CD4-positive, alpha-beta T cell (primary cell): ENCODE results near the gene MSL1. TPM values are rescaled to one million over a fixed set of nuclear protein-coding genes. Genes with fewer than 3 reads are reported as not detected.
A peak's percentile ranks its signal among the peaks of the same experiment; 100 is the strongest.

Experiments used
- ATAC-seq: fragments of 200-7000 bp; cut with Tn5 transposase; one replicate; pipeline ENCODE4 v1.10.0; 2022; ENCODE audit warnings: mild to moderate bottlenecking; ENCODE audit not compliant: poor library complexity
- CTCF ChIA-PET: fragments of 350-600 bp; sonication (Branson Sonifier 250); formaldehyde crosslinking; loops from one replicate; lab custom pipeline; 2021; ENCODE audit warnings: antibody characterized with exemption, inconsistent platforms; lab: Charles Lee
- POLR2A ChIA-PET: fragments of 350-600 bp; sonication (Branson Sonifier 250); formaldehyde crosslinking; loops from one replicate; lab custom pipeline; 2021; ENCODE audit warnings: antibody characterized with exemption, inconsistent platforms; lab: Charles Lee
- DNase-seq, 14 experiments: peaks; one replicate each; pipeline ENCODE4 v3.0.0-alpha.2; 2013 to 2020; ENCODE audit warnings: mixed read lengths in 2 of 14
- H3K27ac ChIP-seq, 2 donors: one replicate each; pipeline versions ENCODE4 v1.5.1 to v1.7.0; 2013; ENCODE audit warnings: low read length in 2 of 2, low read depth in 1 of 2, mild to moderate bottlenecking in 1 of 2
- H3K27me3 ChIP-seq, 2 experiments: 1 replicate in 1 of 2; 2 replicates in 1 of 2; pipeline versions ENCODE4 v1.6.1 to v1.7.0; 2013; ENCODE audit warnings: low read length in 2 of 2, control low read depth in 1 of 2, mild to moderate bottlenecking in 1 of 2, moderate library complexity in 1 of 2; ENCODE audit not compliant: insufficient read depth in 2 of 2, control insufficient read depth in 1 of 2
- H3K36me3 ChIP-seq: one replicate; pipeline ENCODE4 v1.6.1; 2013; ENCODE audit warnings: low read length, control low read depth; ENCODE audit not compliant: insufficient read depth
- H3K4me1 ChIP-seq: one replicate; pipeline ENCODE4 v1.6.1; 2013; ENCODE audit warnings: low read length, control low read depth; ENCODE audit not compliant: insufficient read depth
- H3K4me3 ChIP-seq: one replicate; pipeline ENCODE4 v1.5.1; 2013; ENCODE audit warnings: mild to moderate bottlenecking, low read length, moderate library complexity
- H3K9me3 ChIP-seq, 2 experiments: 1 replicate in 1 of 2; 2 replicates in 1 of 2; pipeline versions ENCODE4 v1.6.1 to v1.7.0; 2013; ENCODE audit warnings: low read length in 2 of 2, mild to moderate bottlenecking in 2 of 2, control low read depth in 1 of 2, moderate library complexity in 1 of 2; ENCODE audit not compliant: control insufficient read depth in 1 of 2, insufficient read depth in 1 of 2
- H3K27ac Mint-ChIP-seq: one replicate; pipeline ENCODE4 v1.8.0; 2020; ENCODE audit warnings: mixed read lengths
- H3K27me3 Mint-ChIP-seq: one replicate; pipeline ENCODE4 v1.8.0; 2021; ENCODE audit warnings: mixed read lengths
- H3K36me3 Mint-ChIP-seq: one replicate; pipeline ENCODE4 v1.8.0; 2021; ENCODE audit warnings: low read depth, mixed read lengths
- H3K4me1 Mint-ChIP-seq: one replicate; pipeline ENCODE4 v1.8.0; 2021; ENCODE audit warnings: low read depth, mixed read lengths
- H3K4me3 Mint-ChIP-seq: one replicate; pipeline ENCODE4 v1.8.0; 2020; ENCODE audit warnings: mild to moderate bottlenecking, mixed read lengths
- H3K9me3 Mint-ChIP-seq: one replicate; pipeline ENCODE4 v1.8.0; 2020; ENCODE audit warnings: mixed read lengths
- CTCF ChIP-seq: fragments of 200-600 bp; IDR thresholded peaks from one replicate; pipeline ENCODE4 v1.8.0; 2022; ENCODE audit warnings: antibody characterized with exemption, mild to moderate bottlenecking
- intact Hi-C, 2 experiments: fragments of 100-400 bp; cut with DNase I in 1 of 2; cut with micrococcal nuclease in 1 of 2; formaldehyde crosslinking; loops; one replicate each; pipeline versions ENCODE4 v1.15.1 to v1.9.0; 2023 to 2025; cut with DNase I, micrococcal nuclease
- total RNA-seq, 174 experiments: library from RNA in 2 of 174; stranded (reverse) in 2 of 174; gene quantifications; one replicate each; pipeline ENCODE4 v1.2.3 and lab custom pipeline; 2021 to 2026

MSL1 gene
- total RNA-seq, 2 experiments from 2014 or later = 77.0 to 79.2 TPM

- POLR2A ChIA-PET = interaction anchor here (1.0 to 2.5 kb wide), 2 partner anchors 13 to 40 kb away, joined by 3 to 8 read pairs; no protein-coding TSS in a partner anchor
- TF ChIP-seq CTCF = no peak
- Mint-ChIP-seq H3K36me3 (peaks cover 25% of the 10 kb centered on the region), H3K4me1 (peaks cover 9% of the 10 kb centered on the region), H3K27me3 (no peaks in the 10 kb centered on the region), H3K4me3 (peak overlapping the region; percentile 56), H3K9me3 (no peaks in the 10 kb centered on the region), H3K27ac (no peak overlapping the region)
- Histone ChIP-seq H3K4me3 (no peak overlapping the region), H3K9me3 (no peaks in the 10 kb centered on the region), H3K27me3 (no peaks in the 10 kb centered on the region), H3K27ac (no peak overlapping the region), H3K36me3 (peaks cover 10% of the 10 kb centered on the region), H3K4me1 (peaks cover 20% of the 10 kb centered on the region)
- CTCF ChIA-PET = interaction anchor here (1.1 to 1.2 kb wide), 2 partner anchors 66 to 165 kb away, joined by 3 to 5 read pairs; no protein-coding TSS in a partner anchor
- intact Hi-C loops = loop anchor here in 1 of 2 experiments (5.0 kb wide), 1 partner anchor 36 kb away; the partner anchor contains the start of gene CASC3
- DNase-seq (peak in 1 of 14 experiments; percentile 43), ATAC-seq (no peak)
Measured at GRCh38 chr17:40178021-40178601, 56.3 kb downstream of the MSL1 start.

DNA sequence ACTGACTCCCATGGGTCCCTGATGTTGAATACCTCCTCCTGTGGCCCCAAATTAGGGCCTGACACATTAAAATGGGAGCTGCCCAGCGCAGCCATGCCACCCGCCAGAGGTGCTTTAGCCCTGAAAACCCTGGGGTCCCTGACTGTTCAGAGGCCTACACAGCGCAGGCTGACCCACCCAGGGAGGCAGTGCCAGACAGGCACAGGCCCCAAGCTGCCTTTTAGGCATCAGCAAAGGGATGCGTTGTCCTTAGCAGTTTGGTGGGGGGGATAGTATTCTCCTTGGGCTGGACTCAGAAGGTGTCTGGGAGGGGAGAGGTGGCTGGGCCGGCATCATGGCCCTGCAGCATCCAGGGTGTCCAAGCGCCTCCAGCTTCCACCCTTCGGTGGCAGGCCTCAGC is 56.9 kb downstream of the MSL1 start:
- H3K4me3 Mint-ChIP-seq = peak overlapping the region; percentile 56
- DNase-seq = no peak
- ATAC-seq = no peak
- Histone ChIP-seq H3K4me1 (peaks cover 20% of the 10 kb centered on the region), H3K27ac (no peak overlapping the region), H3K4me3 (no peak overlapping the region), H3K36me3 (peaks cover 8% of the 10 kb centered on the region), H3K27me3 (no peaks in the 10 kb centered on the region), H3K9me3 (no peaks in the 10 kb centered on the region)
- H3K27ac Mint-ChIP-seq = no peak overlapping the region
- no peak for TF ChIP-seq CTCF
- H3K27me3 Mint-ChIP-seq = no peaks in the 10 kb centered on the region
- H3K36me3 Mint-ChIP-seq = peaks cover 20% of the 10 kb centered on the region
- ChIA-PET POLR2A (interaction anchor here (1.0 to 2.5 kb wide), 3 partner anchors 13 to 65 kb away, joined by 3 to 8 read pairs (median 4); no protein-coding TSS in a partner anchor), CTCF (interaction anchor here (0.8 to 2.3 kb wide), 4 partner anchors 13 to 165 kb away, joined by 3 to 10 read pairs (median 4); no protein-coding TSS in a partner anchor)
- peaks cover 9% of the 10 kb centered on the region for H3K4me1 Mint-ChIP-seq
- H3K9me3 Mint-ChIP-seq = no peaks in the 10 kb centered on the region
- intact Hi-C loops = loop anchor here in 1 of 2 experiments (5.0 kb wide), 1 partner anchor 36 kb away; the partner anchor contains the start of gene CASC3

DNA sequence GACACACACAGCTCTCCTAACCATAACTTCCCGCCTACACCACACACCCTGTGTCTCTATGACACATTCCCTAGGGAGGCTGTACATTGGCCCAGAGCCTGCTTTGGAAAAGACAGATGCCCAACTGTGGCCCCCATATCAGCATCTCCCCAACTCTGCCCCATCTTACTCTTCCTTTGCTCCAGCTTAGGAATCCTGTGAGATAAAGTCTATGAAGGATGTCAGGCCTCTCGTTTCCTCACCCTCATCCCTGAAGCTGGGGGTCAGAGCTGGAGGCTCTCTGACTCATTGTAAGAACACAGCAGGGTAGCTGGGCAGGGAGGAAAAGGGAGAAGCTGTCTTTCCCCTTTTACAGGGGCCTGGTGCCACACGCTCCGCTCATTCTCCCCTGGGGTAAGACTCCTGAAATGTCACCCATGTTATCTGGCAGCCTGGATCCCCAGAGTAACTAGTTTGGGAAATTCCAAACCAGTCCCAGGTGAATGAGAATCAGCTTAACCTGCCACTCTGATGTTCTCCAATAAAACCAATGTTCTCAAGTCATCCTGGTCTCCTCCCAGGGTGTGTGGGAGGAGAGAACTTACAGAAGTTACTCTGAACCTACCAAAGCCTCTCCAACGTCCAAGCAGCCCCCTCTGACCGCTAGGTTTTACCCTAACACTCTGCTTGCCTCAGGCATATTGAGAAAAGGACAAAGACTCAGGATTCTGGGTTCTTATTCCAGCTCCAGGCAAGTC is 58.3 kb downstream of the MSL1 start:
- no peaks in the 10 kb centered on the region for H3K9me3 Mint-ChIP-seq
- DNase-seq (no peak), ATAC-seq (no peak)
- POLR2A ChIA-PET = interaction anchor here (1.6 kb wide), 1 partner anchor 67 kb away, joined by 4 read pairs; no protein-coding TSS in a partner anchor
- H3K9me3 ChIP-seq = no peaks in the 10 kb centered on the region
- no peak overlapping the region for H3K4me3 ChIP-seq
- intact Hi-C loops = loop anchor here in 1 of 2 experiments (5.0 kb wide), 1 partner anchor 38 kb away; the partner anchor contains the start of gene CASC3
- H3K4me1 ChIP-seq = peaks cover 20% of the 10 kb centered on the region
- peaks cover 9% of the 10 kb centered on the region for H3K4me1 Mint-ChIP-seq
- H3K27ac Mint-ChIP-seq = no peak overlapping the region
- H3K27me3 Mint-ChIP-seq = no peaks in the 10 kb centered on the region
- peak overlapping the region; percentile 66 for H3K4me3 Mint-ChIP-seq
- CTCF ChIA-PET = interaction anchor here (1.0 to 2.3 kb wide), 2 partner anchors 12 kb away, joined by 4 to 10 read pairs; no protein-coding TSS in a partner anchor
- no peak overlapping the region for H3K27ac ChIP-seq
- peaks cover 13% of the 10 kb centered on the region for H3K36me3 Mint-ChIP-seq
- no peaks in the 10 kb centered on the region for H3K36me3 ChIP-seq
- no peak for TF ChIP-seq CTCF
- no peaks in the 10 kb centered on the region for H3K27me3 ChIP-seq
